Measurements from ENCODE around the gene SMTNL1. TPM values are rescaled to one million over a fixed set of nuclear protein-coding genes. Genes with fewer than 3 reads are reported as not detected.

Gene SMTNL1
- total RNA-seq, 2 experiments from 2014 or later, result not detected

DNA sequence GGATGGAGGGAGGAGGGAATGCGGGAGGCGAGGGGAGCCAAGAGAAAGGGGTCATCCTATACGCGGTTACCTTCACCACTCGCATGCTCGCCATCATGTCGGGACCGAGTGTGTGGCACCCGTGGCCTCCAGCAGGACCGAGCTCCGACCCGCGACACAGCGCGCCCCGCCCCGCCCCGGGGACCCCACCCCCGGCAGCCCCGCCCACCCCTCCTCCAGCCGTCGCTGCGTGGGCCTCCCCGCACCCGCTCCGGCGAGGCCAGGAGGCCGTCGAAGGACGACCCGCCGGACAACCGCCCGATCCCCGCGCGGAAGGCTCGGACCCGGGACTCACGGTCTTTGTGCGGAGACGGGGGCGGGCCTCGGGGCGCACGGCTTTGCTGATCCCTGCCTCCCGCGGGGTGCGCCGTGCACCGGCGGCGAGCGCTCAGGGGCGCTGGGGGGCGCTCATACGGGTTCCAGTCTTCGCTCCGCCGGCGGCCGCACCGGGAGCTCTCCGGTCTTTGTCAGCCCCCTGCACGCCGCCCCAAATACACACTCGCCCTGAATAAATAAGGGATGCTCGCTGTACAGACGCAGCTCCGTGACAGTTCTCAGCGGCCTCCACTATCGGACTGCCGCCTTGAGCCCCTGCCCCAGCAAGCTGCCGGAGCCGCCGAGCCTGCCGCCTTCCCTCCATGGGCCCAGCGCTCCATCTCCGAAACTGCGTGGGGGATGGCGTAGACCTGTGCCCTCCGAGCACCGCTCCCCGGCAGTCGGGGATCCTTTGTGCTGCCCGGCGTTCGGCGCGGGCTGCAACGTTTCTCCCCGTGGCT is 30.3 kb downstream of the SMTNL1 start, which contains the start of gene UBE2L6:
Gene UBE2L6, minus strand, starts transcription at position 158 of the 815 bp plus-strand sequence. Its CDS starts 61 bp downstream, at position 97.
- POLR2A ChIA-PET, result interaction anchor here (1.0 to 2.6 kb wide), 11 partner anchors 17 to 174 kb away, joined by 3 to 34 read pairs (median 5); partner anchors contain the start of genes SELENOH and TIMM10
- CTCF ChIA-PET, result interaction anchor here (0.8 to 9.3 kb wide), 25 partner anchors 8 to 233 kb away, joined by 3 to 421 read pairs (median 5); partner anchors contain the start of genes MED19, SELENOH, SLC43A1 and TIMM10
- ATAC-seq, result peak; percentile 76
- peak within 1 kb of the TSS; percentile 97 for H3K4me3 Mint-ChIP-seq
- peaks cover 47% of the 10 kb centered on the region for H3K4me1 Mint-ChIP-seq (ENCODE audit: low read depth)
- peaks cover 34% of the 10 kb centered on the region for H3K36me3 Mint-ChIP-seq (ENCODE audit: low read depth)
- peak within 1 kb of the TSS; percentile 93 for H3K27ac Mint-ChIP-seq
- H3K9me3 Mint-ChIP-seq (ENCODE audit: insufficient read depth), result no peaks in the 10 kb centered on the region
- peak; percentile 72 for DNase-seq
- H3K27me3 Mint-ChIP-seq (ENCODE audit: low read depth), result no peaks in the 10 kb centered on the region

GRCh38 chr11:57568330-57568766 is 31.0 kb downstream of the SMTNL1 start:
- Mint-ChIP-seq H3K36me3 (ENCODE audit: low read depth) (peaks cover 33% of the 10 kb centered on the region), H3K4me3 (peak overlapping the region; percentile 97), H3K4me1 (ENCODE audit: low read depth) (peaks cover 43% of the 10 kb centered on the region), H3K27me3 (ENCODE audit: low read depth) (no peaks in the 10 kb centered on the region), H3K9me3 (ENCODE audit: insufficient read depth) (no peaks in the 10 kb centered on the region), H3K27ac (peak overlapping the region; percentile 93)
- POLR2A ChIA-PET, result interaction anchor here (1.2 to 2.6 kb wide), 9 partner anchors 35 to 173 kb away, joined by 3 to 34 read pairs (median 5); partner anchors contain the start of genes SELENOH and TIMM10
- CTCF ChIA-PET, result interaction anchor here (0.6 to 9.3 kb wide), 28 partner anchors 9 to 232 kb away, joined by 3 to 421 read pairs (median 4); partner anchors contain the start of genes MED19, SELENOH, SLC43A1 and TIMM10
- peak; percentile 92 for DNase-seq
- ATAC-seq, result peak; percentile 21

DNA sequence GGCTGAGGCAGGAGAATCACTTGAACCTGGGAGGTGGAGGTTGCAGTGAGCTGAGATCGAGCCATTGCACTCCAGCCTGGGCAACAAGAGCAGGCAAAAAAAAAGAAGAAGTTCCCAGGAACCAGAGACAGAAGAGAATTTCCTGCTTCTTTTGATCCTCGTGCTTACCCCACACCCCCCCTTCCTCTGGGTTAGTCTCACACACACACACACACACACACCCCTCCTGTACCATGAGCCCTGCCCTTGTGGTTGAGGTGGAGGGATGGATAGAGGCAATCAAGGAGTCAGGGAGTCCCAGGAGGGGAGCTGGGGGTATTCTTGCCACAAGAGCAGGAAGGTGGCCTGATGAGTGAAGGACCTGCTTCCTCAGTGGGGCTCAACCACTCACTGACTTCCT is 34.2 kb downstream of the SMTNL1 start:
- H3K4me3 Mint-ChIP-seq, result no peak overlapping the region
- peaks cover 9% of the 10 kb centered on the region for H3K36me3 Mint-ChIP-seq (ENCODE audit: low read depth)
- no peak for ATAC-seq
- H3K27ac Mint-ChIP-seq, result no peak overlapping the region
- ChIA-PET CTCF (interaction anchor here (1.0 to 9.3 kb wide), 3 partner anchors 70 to 226 kb away, joined by 3 to 421 read pairs (median 4); no protein-coding TSS in a partner anchor), POLR2A (interaction anchor here (1.0 kb wide), 1 partner anchor 70 kb away, joined by 4 read pairs; no protein-coding TSS in a partner anchor)
- DNase-seq, result no peak
- H3K27me3 Mint-ChIP-seq (ENCODE audit: low read depth), result peaks cover 6% of the 10 kb centered on the region
- peaks cover 25% of the 10 kb centered on the region for H3K4me1 Mint-ChIP-seq (ENCODE audit: low read depth)
- no peaks in the 10 kb centered on the region for H3K9me3 Mint-ChIP-seq (ENCODE audit: insufficient read depth)

GRCh38 chr11:57574061-57574460 is 36.7 kb downstream of the SMTNL1 start:
- CTCF ChIA-PET, result interaction anchor here (0.7 to 9.3 kb wide), 3 partner anchors 31 to 227 kb away, joined by 3 to 421 read pairs (median 4); no protein-coding TSS in a partner anchor
- peaks cover 11% of the 10 kb centered on the region for H3K27me3 Mint-ChIP-seq (ENCODE audit: low read depth)
- no peaks in the 10 kb centered on the region for H3K36me3 Mint-ChIP-seq (ENCODE audit: low read depth)
- no peak overlapping the region for H3K4me3 Mint-ChIP-seq
- POLR2A ChIA-PET, result no interaction called here
- peaks cover 18% of the 10 kb centered on the region for H3K4me1 Mint-ChIP-seq (ENCODE audit: low read depth)
- no peak overlapping the region for H3K27ac Mint-ChIP-seq
- ATAC-seq (no peak), DNase-seq (no peak)
- H3K9me3 Mint-ChIP-seq (ENCODE audit: insufficient read depth), result no peaks in the 10 kb centered on the region

GRCh38 chr11:57584341-57584740 is 46.9 kb downstream of the SMTNL1 start:
- H3K27ac Mint-ChIP-seq, result no peak overlapping the region
- H3K9me3 Mint-ChIP-seq (ENCODE audit: insufficient read depth), result no peaks in the 10 kb centered on the region
- H3K27me3 Mint-ChIP-seq (ENCODE audit: low read depth), result no peaks in the 10 kb centered on the region
- no peak for DNase-seq
- ChIA-PET CTCF (interaction anchor here (0.7 kb wide), 1 partner anchor 60 kb away, joined by 3 read pairs; no protein-coding TSS in a partner anchor), POLR2A (no interaction called here)
- peaks cover 10% of the 10 kb centered on the region for H3K4me1 Mint-ChIP-seq (ENCODE audit: low read depth)
- ATAC-seq, result no peak
- no peaks in the 10 kb centered on the region for H3K36me3 Mint-ChIP-seq (ENCODE audit: low read depth)
- H3K4me3 Mint-ChIP-seq, result no peak overlapping the region

DNA sequence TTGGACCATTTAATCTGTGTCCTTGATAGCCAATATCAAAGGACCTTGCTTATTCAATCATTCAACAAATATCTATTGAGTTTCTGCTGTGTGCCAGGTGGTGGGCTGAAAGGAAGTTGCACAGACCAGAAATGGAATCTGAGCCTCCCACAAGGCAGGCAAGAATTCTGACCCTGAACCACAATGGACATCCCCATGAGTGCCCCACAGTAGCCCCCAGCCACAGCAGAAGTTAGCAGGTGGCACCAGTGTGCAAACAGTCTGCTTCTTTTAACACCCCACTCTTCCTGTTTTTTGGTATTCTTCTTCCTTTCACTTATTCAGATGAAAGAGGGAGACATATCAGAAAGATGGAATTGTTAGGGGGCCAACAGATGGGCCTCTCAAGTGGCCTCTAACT is 47.9 kb downstream of the SMTNL1 start:
- DNase-seq (no peak), ATAC-seq (no peak)
- Mint-ChIP-seq H3K9me3 (ENCODE audit: insufficient read depth) (no peaks in the 10 kb centered on the region), H3K36me3 (ENCODE audit: low read depth) (no peaks in the 10 kb centered on the region), H3K4me3 (no peak overlapping the region), H3K27ac (no peak overlapping the region), H3K4me1 (ENCODE audit: low read depth) (peaks cover 10% of the 10 kb centered on the region), H3K27me3 (ENCODE audit: low read depth) (no peaks in the 10 kb centered on the region)
- ChIA-PET POLR2A (interaction anchor here (0.6 kb wide), 1 partner anchor 258 kb away, joined by 3 read pairs; no protein-coding TSS in a partner anchor), CTCF (no interaction called here)

DNA sequence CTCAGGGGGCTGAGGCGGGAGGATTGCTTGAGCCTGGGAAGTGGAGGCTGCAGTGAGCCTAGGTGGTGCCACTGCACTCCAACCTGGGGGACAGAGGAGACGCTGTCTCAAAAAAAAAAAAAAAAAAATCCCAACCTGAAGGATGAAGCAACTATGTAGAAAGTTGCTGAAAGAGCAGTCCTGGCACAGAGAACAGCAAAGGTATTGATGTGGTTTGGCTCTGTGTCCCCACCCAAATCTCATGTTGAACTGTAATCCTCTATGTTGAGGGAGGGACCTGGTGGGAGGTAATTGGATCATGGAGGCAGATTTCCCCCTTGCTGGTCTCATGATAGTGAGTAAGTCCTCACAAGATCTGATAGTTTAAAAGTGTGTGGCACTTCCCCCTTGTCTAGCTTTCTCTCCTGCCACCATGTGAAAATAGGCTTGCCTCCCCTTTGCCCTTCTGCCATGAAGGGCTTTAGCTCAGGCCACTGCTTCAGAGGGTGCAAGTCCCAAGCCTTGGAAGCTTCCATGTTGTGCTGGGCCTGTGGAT is 49.4 kb downstream of the SMTNL1 start:
- H3K27me3 Mint-ChIP-seq (ENCODE audit: low read depth), result peaks cover 3% of the 10 kb centered on the region
- no peak overlapping the region for H3K27ac Mint-ChIP-seq
- ATAC-seq (no peak), DNase-seq (no peak)
- H3K4me1 Mint-ChIP-seq (ENCODE audit: low read depth), result peaks cover 10% of the 10 kb centered on the region
- H3K36me3 Mint-ChIP-seq (ENCODE audit: low read depth), result no peaks in the 10 kb centered on the region
- POLR2A ChIA-PET, result no interaction called here
- CTCF ChIA-PET, result no interaction called here
- no peak overlapping the region for H3K4me3 Mint-ChIP-seq
- no peaks in the 10 kb centered on the region for H3K9me3 Mint-ChIP-seq (ENCODE audit: insufficient read depth)

- ATAC-seq, result no peak
- CTCF ChIA-PET, result no interaction called here
These were observed 50.8 kb downstream of the SMTNL1 start for GRCh38 chr11:57588046-57588710.

DNA sequence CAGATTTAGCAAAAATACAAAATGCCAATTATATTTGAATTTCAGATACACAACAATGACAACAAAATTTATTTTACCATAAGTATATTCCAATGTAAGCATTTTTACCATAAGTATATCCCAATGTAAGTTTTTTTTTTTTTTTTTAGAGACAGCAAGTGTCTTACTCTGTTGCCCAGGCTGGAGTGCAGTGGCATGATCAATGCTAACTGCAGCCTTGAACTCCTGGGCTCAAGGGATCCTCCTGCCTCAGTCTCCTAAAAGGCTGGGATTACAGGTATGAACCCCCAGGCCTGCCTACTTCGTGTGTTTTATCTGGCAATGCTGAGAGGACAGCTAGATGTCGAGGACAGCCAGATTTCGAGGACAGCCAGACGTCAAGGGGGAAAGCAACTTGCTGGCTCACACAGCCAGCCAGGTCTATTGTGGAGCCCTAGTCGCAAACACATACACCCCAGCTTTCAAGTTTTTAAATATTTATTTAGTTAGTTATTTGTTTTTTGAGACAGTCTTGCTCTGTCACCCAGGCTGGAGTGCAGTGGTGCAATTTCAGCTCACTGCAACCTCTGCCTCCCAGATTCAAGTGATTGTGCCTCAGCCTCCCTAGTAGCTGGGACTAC is 59.0 kb downstream of the SMTNL1 start:
- ATAC-seq (no peak), DNase-seq (no peak)
- no peak overlapping the region for H3K4me3 Mint-ChIP-seq
- H3K36me3 Mint-ChIP-seq (ENCODE audit: low read depth), result no peaks in the 10 kb centered on the region
- H3K9me3 Mint-ChIP-seq (ENCODE audit: insufficient read depth), result no peaks in the 10 kb centered on the region
- no peak overlapping the region for H3K27ac Mint-ChIP-seq
- ChIA-PET POLR2A (no interaction called here), CTCF (interaction anchor here (1.5 to 2.5 kb wide), 2 partner anchors 28 to 44 kb away, joined by 5 to 6 read pairs; partner anchors contain the start of gene UBE2L6)
- peaks cover 4% of the 10 kb centered on the region for H3K4me1 Mint-ChIP-seq (ENCODE audit: low read depth)
- H3K27me3 Mint-ChIP-seq (ENCODE audit: low read depth), result peaks cover 39% of the 10 kb centered on the region

More at GRCh38 chr11:57588046-57588710, 50.8 kb downstream of the SMTNL1 start:
- H3K36me3 Mint-ChIP-seq (ENCODE audit: low read depth), result no peaks in the 10 kb centered on the region
- H3K27me3 Mint-ChIP-seq (ENCODE audit: low read depth), result peaks cover 3% of the 10 kb centered on the region
- H3K4me3 Mint-ChIP-seq, result no peak overlapping the region
- POLR2A ChIA-PET, result no interaction called here
- no peak for DNase-seq
- peaks cover 10% of the 10 kb centered on the region for H3K4me1 Mint-ChIP-seq (ENCODE audit: low read depth)
- no peaks in the 10 kb centered on the region for H3K9me3 Mint-ChIP-seq (ENCODE audit: insufficient read depth)
- H3K27ac Mint-ChIP-seq, result no peak overlapping the region

DNA sequence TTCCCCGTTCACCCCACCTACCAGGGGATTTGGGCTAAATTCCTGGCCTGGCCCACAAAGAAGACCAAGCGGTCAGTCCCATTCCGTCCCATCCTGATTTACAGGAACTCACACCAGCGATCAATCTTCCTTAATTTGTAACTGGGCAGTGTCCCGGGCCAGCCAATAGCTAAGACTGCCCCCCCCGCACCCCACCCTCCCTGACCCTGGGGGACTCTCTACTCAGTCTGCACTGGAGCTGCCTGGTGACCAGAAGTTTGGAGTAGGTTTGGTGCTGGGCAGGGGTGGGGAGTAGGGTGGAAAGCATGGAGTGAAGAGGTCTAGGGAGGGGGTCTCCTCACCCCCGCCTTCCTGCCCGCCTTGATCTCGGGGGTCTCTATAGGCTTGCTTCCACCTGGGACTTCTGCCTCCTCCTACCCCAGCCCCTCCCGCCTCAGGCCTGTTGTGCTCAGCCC is 60.1 kb downstream of the SMTNL1 start, which contains the start of gene SERPING1:
Gene SERPING1, plus strand, starts transcription at position 225 of the 455 bp plus-strand sequence. CDS start 586 bp downstream, outside the sequence.
- no peak for DNase-seq
- Mint-ChIP-seq H3K4me3 (no peak within 1 kb of the TSS), H3K4me1 (ENCODE audit: low read depth) (peaks cover 4% of the 10 kb centered on the region), H3K36me3 (ENCODE audit: low read depth) (no peaks in the 10 kb centered on the region), H3K9me3 (ENCODE audit: insufficient read depth) (no peaks in the 10 kb centered on the region), H3K27me3 (ENCODE audit: low read depth) (peaks cover 39% of the 10 kb centered on the region), H3K27ac (no peak within 1 kb of the TSS)
- ATAC-seq, result no peak
- ChIA-PET POLR2A (no interaction called here), CTCF (no interaction called here)

Data from activated CD8-positive, alpha-beta T cell treated with anti-CD3 and anti-CD28 coated beads, Interleukin-2, amount 10 ng/mL, durations not matched to agents 7 days and 5 days (primary cell).